Stomach (tissue), 9 donors: Measurements from ENCODE around the gene WWC1. TPM values are rescaled to one million over a fixed set of nuclear protein-coding genes. Genes with fewer than 3 reads are reported as not detected.

ENCODE experiments used
- DNase-seq, 2 donors: peaks; one replicate each; pipeline versions ENCODE4 v3.0.0 to v3.0.0-alpha.2; 2013 to 2019
- H3K27ac ChIP-seq, 5 donors: fragments of 200-600 bp in 4 of 5; sonication (generic) in 4 of 5; one replicate each; pipeline ENCODE4 v1.5.1; 2013 to 2019; ENCODE audit warnings: mild to moderate bottlenecking in 1 of 5, moderate library complexity in 1 of 5
- H3K27me3 ChIP-seq, 3 donors: fragments of 200-600 bp; sonication (generic); one replicate each; pipeline ENCODE4 v1.5.1; 2017 to 2019; ENCODE audit warnings: mixed run types in 1 of 3
- H3K36me3 ChIP-seq, 4 donors: fragments of 200-600 bp; sonication (generic); 1 replicate in 3 of 4; 2 replicates in 1 of 4; pipeline ENCODE4 v1.5.1; 2016 to 2019
- H3K4me1 ChIP-seq, 4 donors: fragments of 200-600 bp; sonication (generic); one replicate each; pipeline ENCODE4 v1.5.1; 2016 to 2019
- H3K4me3 ChIP-seq, 4 donors: fragments of 200-600 bp; sonication (generic) in 3 of 4; one replicate each; pipeline ENCODE4 v1.5.1; 2016 to 2019; ENCODE audit warnings: mild to moderate bottlenecking in 1 of 4
- H3K9me3 ChIP-seq, 4 donors: fragments of 200-600 bp; sonication (generic); one replicate each; pipeline ENCODE4 v1.5.1; 2016 to 2019
- CTCF ChIP-seq, 7 experiments: fragments of 450-650 bp in 4 of 7; fragments of 200-600 bp in 3 of 7; sonication (generic) in 3 of 7; IDR thresholded peaks; one replicate each; pipeline ENCODE4 v1.5.1; 2016 to 2019; ENCODE audit warnings: antibody characterized with exemption in 7 of 7, control low read depth in 2 of 7, mild to moderate bottlenecking in 1 of 7
- EP300 ChIP-seq: sonication (generic); formaldehyde crosslinking; IDR thresholded peaks from one replicate; pipeline ENCODE4 v1.6.1; 2017; ENCODE audit warnings: antibody characterized with exemption
- POLR2A ChIP-seq, 4 donors: fragments of 450-650 bp; IDR thresholded peaks; one replicate each; pipeline ENCODE4 v1.6.1; 2016; ENCODE audit warnings: antibody characterized with exemption in 4 of 4, control low read depth in 2 of 4, mild to moderate bottlenecking in 1 of 4, moderate library complexity in 1 of 4
- POLR2AphosphoS5 ChIP-seq, 3 donors: sonication (generic); formaldehyde crosslinking; IDR thresholded peaks; one replicate each; pipeline ENCODE4 v1.6.1; 2016; ENCODE audit warnings: antibody characterized with exemption in 3 of 3
- WGBS, 5 donors: extraction: QIAGEN DNeasy Blood & Tissue Kit in 3 of 5; methylation state at CpG; one replicate each; pipeline versions ENCODE4 v1.1.5 to v1.1.7; 2013 to 2018; 5-methylcytosine and 5-hydroxymethylcytosine counted together
- intact Hi-C: fragments of 100-400 bp; cut with DNase I; formaldehyde crosslinking; loops from one replicate; pipeline ENCODE4 v1.15.1; 2023; ENCODE audit warnings: low total_unique reads
- polyA plus RNA-seq, 3 donors: library from polyadenylated mRNA; stranded (reverse); fragments of 200-250 nt; gene quantifications; one replicate each; pipeline ENCODE4 v1.2.3, GENCODE V29; 2013
- total RNA-seq, 5 donors: library from RNA; depleted of rRNA; stranded (reverse); fragments of >200 nt; gene quantifications; one replicate each; pipeline versions ENCODE4 v1.1.0 to v1.2.3, GENCODE V29; 2014 to 2016
- donor health status: healthy with polysubstance abuse.
- donor health status: Bipolar disorder and iron deficiency.
- donor health status: healthy.

The WWC1 gene
- total and polyA plus RNA-seq, 8 donors: 11.3 to 82.6 (median 33.4) TPM

- intact Hi-C loops: no loop called here
- Histone ChIP-seq H3K36me3 (peaks cover 0 to 33% (median 6%) of the 10 kb centered on the region in 4 donors), H3K27ac (peak overlapping the region in 1 of 5 donors; percentile 1), H3K9me3 (no peaks in the 10 kb centered on the region), H3K4me3 (no peak overlapping the region), H3K27me3 (no peaks in the 10 kb centered on the region), H3K4me1 (peaks cover 0 to 5% (median 0%) of the 10 kb centered on the region in 4 donors)
- DNase-seq: no peak
- WGBS, 5 donors: 77 to 90% (median 85%) methylated on average over 4 of the region's 4 CpGs
- TF ChIP-seq EP300 (no peak), POLR2AphosphoS5 (IDR thresholded peaks at IDR 0.05) (no peak), CTCF (IDR thresholded peaks at IDR 0.05) (no peak), POLR2A (IDR thresholded peaks at IDR 0.05) (no peak)
Measured at GRCh38 chr5:168400429-168401220, 109.2 kb downstream of the WWC1 start.

- DNase-seq: no peak
- TF ChIP-seq CTCF (IDR thresholded peaks at IDR 0.05): no peak
- TF ChIP-seq POLR2AphosphoS5 (IDR thresholded peaks at IDR 0.05): no peak
- TF ChIP-seq POLR2A (IDR thresholded peaks at IDR 0.05): no peak
- TF ChIP-seq EP300: no peak
- H3K4me3 ChIP-seq: no peak overlapping the region
- no peaks in the 10 kb centered on the region for H3K27me3 ChIP-seq
- H3K27ac ChIP-seq: peak overlapping the region in 2 of 5 donors; percentile 37 to 53
- intact Hi-C loops: no loop called here
- WGBS, 5 donors: 62 to 76% (median 67%) methylated on average over 5 of the region's 5 CpGs
- H3K36me3 ChIP-seq: peaks cover 0 to 37% (median 8%) of the 10 kb centered on the region in 4 donors
- peaks cover 0 to 5% (median 0%) of the 10 kb centered on the region in 4 donors for H3K4me1 ChIP-seq
- H3K9me3 ChIP-seq: no peaks in the 10 kb centered on the region
Measured at GRCh38 chr5:168401226-168401625, 109.8 kb downstream of the WWC1 start.

GRCh38 chr5:168401880-168402279 lies 110.4 kb downstream of the WWC1 start:
- Histone ChIP-seq H3K9me3 (no peaks in the 10 kb centered on the region), H3K27me3 (no peaks in the 10 kb centered on the region), H3K4me1 (peaks cover 0 to 5% (median 0%) of the 10 kb centered on the region in 4 donors), H3K4me3 (no peak overlapping the region), H3K27ac (peak overlapping the region in 3 of 5 donors; percentile 3 to 53 (median 37)), H3K36me3 (peaks cover 0 to 43% (median 10%) of the 10 kb centered on the region in 4 donors)
- peak; percentile 34 to 84 for DNase-seq
- 24 to 61% (median 47%) methylated on average over 4 of the region's 4 CpGs for WGBS, 5 donors
- TF ChIP-seq POLR2AphosphoS5 (IDR thresholded peaks at IDR 0.05) (peak in 1 of 3 donors; percentile 44), POLR2A (IDR thresholded peaks at IDR 0.05) (no peak), CTCF (IDR thresholded peaks at IDR 0.05) (no peak), EP300 (no peak)
- intact Hi-C loops: no loop called here

- Histone ChIP-seq H3K4me1 (peaks cover 0 to 5% (median 0%) of the 10 kb centered on the region in 4 donors), H3K36me3 (peaks cover 0 to 41% (median 19%) of the 10 kb centered on the region in 4 donors), H3K4me3 (no peak overlapping the region), H3K27me3 (no peaks in the 10 kb centered on the region), H3K27ac (no peak overlapping the region), H3K9me3 (no peaks in the 10 kb centered on the region)
- TF ChIP-seq CTCF (IDR thresholded peaks at IDR 0.05): no peak
- TF ChIP-seq POLR2AphosphoS5 (IDR thresholded peaks at IDR 0.05): no peak
- no peak for TF ChIP-seq POLR2A (IDR thresholded peaks at IDR 0.05)
- TF ChIP-seq EP300: no peak
- intact Hi-C loops: no loop called here
- 70 to 78% (median 77%) methylated on average over 12 of the region's 12 CpGs for WGBS, 5 donors
- DNase-seq: peak in 1 of 2 donors; percentile 29
Measured at GRCh38 chr5:168404365-168404764, 112.9 kb downstream of the WWC1 start.
